Loucy (cell line): ENCODE measurements around the gene FAAH.

ENCODE experiments used
- EZH2phosphoT487 ChIP-seq: fragments of 200-600 bp; IDR thresholded peaks from 2 replicates; pipeline ENCODE4 v1.6.1; 2018; ENCODE audit warnings: antibody characterized with exemption, mild to moderate bottlenecking, moderate library complexity, borderline replicate concordance
- TF ChIP-seq, protein P1 (sequence below): fragments of 200-600 bp; sonication (generic); conservative IDR thresholded peaks from 2 replicates; pipeline ENCODE4 v1.5.1; 2014; ENCODE audit warnings: mild to moderate bottlenecking, antibody characterized with exemption, low read length

DNA sequence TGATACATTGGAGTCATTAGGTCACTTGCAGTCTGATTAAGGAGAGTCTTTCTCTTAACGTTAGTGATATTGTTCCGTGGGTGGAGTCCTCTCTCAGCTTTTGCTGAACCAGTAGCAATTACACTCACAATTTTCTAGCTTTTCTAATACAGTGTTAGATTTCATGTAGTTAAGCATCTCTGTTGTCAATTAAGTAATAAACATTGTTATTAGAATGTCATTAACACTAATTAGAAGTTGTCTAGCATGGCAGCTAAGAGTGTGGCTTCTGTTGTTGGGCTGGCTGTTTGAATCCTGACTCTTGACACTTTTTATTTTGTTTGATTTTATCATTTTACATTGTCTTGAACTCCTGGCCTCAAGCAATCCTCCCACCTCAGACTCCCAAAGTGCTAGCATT is 33.4 kb downstream of the FAAH start:
- TF ChIP-seq, protein P1, sequence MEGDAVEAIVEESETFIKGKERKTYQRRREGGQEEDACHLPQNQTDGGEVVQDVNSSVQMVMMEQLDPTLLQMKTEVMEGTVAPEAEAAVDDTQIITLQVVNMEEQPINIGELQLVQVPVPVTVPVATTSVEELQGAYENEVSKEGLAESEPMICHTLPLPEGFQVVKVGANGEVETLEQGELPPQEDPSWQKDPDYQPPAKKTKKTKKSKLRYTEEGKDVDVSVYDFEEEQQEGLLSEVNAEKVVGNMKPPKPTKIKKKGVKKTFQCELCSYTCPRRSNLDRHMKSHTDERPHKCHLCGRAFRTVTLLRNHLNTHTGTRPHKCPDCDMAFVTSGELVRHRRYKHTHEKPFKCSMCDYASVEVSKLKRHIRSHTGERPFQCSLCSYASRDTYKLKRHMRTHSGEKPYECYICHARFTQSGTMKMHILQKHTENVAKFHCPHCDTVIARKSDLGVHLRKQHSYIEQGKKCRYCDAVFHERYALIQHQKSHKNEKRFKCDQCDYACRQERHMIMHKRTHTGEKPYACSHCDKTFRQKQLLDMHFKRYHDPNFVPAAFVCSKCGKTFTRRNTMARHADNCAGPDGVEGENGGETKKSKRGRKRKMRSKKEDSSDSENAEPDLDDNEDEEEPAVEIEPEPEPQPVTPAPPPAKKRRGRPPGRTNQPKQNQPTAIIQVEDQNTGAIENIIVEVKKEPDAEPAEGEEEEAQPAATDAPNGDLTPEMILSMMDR: no peak
- TF ChIP-seq EZH2phosphoT487: no peak
